GM23338 (cell line): ENCODE results near the gene ACTR6.
"Not testable (repeated sequence)": the region's sequence is repeated elsewhere in the genome, so short reads cannot be mapped to it uniquely, and the experiment has no call there.

Experiments used
- CREB1 ChIP-seq: fragments of 250-450 bp; sonication (Bioruptor Pico); IDR thresholded peaks from 2 replicates; pipeline ENCODE4 v1.5.0; 2020; ENCODE audit warnings: low read depth, mild to moderate bottlenecking, moderate library complexity
- EZH2 ChIP-seq: fragments of 200-600 bp; sonication (generic); IDR thresholded peaks from one replicate; pipeline ENCODE4 v1.8.0; 2017; ENCODE audit warnings: antibody characterized with exemption, mild to moderate bottlenecking, low read depth; ENCODE audit not compliant: unreplicated experiment
- EZH2phosphoT487 ChIP-seq: fragments of 200-600 bp; sonication (generic); IDR thresholded peaks from one replicate; pipeline ENCODE4 v1.8.1; 2018; ENCODE audit warnings: antibody characterized with exemption; ENCODE audit not compliant: unreplicated experiment
- NANOG ChIP-seq: IDR thresholded peaks from 2 replicates; pipeline ENCODE4 v1.6.1; 2016; ENCODE audit warnings: antibody characterized with exemption, borderline replicate concordance
- POLR2AphosphoS5 ChIP-seq: IDR thresholded peaks from 2 replicates; pipeline ENCODE4 v1.6.1; 2016; ENCODE audit warnings: antibody characterized with exemption, low read depth
- TF ChIP-seq, protein P1 (sequence below), 2 experiments: fragments of 200-600 bp in 1 of 2; sonication (generic) in 1 of 2; conservative IDR thresholded peaks; 2 replicates each; pipeline versions ENCODE4 v1.5.1 to v1.6.1; 2016 to 2017; ENCODE audit warnings: antibody characterized with exemption in 2 of 2, low read depth in 2 of 2, mild to moderate bottlenecking in 2 of 2, moderate library complexity in 1 of 2
- TF ChIP-seq, protein P2 (sequence below): IDR thresholded peaks from one replicate; pipeline ENCODE4 v1.6.1; 2018; ENCODE audit warnings: antibody characterized with exemption; ENCODE audit not compliant: unreplicated experiment

DNA sequence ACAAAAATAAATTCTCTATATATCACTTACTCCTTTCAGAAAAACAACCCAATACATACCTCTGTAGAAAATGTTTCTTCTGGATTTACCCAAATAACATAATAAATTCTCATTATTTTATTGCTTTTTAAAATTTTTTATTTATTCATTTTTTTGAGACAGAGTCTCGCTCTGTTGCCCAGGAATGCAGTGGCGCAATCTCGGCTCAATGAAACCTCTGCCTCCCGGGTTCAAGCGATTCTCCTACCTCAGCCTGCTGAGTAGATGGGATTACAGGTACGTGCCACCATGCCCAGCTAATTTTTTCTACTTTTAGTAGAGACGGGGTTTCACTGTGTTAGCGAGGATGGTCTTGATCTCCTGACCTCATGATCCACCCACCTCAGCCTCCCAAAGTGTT is 24.1 kb upstream of the ACTR6 start:
- TF ChIP-seq, protein P1, sequence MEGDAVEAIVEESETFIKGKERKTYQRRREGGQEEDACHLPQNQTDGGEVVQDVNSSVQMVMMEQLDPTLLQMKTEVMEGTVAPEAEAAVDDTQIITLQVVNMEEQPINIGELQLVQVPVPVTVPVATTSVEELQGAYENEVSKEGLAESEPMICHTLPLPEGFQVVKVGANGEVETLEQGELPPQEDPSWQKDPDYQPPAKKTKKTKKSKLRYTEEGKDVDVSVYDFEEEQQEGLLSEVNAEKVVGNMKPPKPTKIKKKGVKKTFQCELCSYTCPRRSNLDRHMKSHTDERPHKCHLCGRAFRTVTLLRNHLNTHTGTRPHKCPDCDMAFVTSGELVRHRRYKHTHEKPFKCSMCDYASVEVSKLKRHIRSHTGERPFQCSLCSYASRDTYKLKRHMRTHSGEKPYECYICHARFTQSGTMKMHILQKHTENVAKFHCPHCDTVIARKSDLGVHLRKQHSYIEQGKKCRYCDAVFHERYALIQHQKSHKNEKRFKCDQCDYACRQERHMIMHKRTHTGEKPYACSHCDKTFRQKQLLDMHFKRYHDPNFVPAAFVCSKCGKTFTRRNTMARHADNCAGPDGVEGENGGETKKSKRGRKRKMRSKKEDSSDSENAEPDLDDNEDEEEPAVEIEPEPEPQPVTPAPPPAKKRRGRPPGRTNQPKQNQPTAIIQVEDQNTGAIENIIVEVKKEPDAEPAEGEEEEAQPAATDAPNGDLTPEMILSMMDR (conservative IDR thresholded peaks at IDR 0.05; ENCODE audit: low read depth in 2 of 2) = not testable (repeated sequence)
- not testable (repeated sequence) for TF ChIP-seq POLR2AphosphoS5; EZH2; CREB1 (CRISPR knock-in tag); NANOG; EZH2phosphoT487
- TF ChIP-seq, protein P2, sequence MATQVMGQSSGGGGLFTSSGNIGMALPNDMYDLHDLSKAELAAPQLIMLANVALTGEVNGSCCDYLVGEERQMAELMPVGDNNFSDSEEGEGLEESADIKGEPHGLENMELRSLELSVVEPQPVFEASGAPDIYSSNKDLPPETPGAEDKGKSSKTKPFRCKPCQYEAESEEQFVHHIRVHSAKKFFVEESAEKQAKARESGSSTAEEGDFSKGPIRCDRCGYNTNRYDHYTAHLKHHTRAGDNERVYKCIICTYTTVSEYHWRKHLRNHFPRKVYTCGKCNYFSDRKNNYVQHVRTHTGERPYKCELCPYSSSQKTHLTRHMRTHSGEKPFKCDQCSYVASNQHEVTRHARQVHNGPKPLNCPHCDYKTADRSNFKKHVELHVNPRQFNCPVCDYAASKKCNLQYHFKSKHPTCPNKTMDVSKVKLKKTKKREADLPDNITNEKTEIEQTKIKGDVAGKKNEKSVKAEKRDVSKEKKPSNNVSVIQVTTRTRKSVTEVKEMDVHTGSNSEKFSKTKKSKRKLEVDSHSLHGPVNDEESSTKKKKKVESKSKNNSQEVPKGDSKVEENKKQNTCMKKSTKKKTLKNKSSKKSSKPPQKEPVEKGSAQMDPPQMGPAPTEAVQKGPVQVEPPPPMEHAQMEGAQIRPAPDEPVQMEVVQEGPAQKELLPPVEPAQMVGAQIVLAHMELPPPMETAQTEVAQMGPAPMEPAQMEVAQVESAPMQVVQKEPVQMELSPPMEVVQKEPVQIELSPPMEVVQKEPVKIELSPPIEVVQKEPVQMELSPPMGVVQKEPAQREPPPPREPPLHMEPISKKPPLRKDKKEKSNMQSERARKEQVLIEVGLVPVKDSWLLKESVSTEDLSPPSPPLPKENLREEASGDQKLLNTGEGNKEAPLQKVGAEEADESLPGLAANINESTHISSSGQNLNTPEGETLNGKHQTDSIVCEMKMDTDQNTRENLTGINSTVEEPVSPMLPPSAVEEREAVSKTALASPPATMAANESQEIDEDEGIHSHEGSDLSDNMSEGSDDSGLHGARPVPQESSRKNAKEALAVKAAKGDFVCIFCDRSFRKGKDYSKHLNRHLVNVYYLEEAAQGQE = not testable (repeated sequence)
